Caki2 (cell line): ENCODE measurements around the gene GTF3C2. TPM values are rescaled to one million over a fixed set of nuclear protein-coding genes. Genes with fewer than 3 reads are reported as not detected.

ENCODE experiments used
- DNase-seq: peaks from one replicate; pipeline ENCODE4 v3.0.0-alpha.2; 2015; ENCODE audit warnings: low read depth
- in situ Hi-C: cut with HindIII; loops from 2 replicates; pipeline ENCODE4 v1.10.0; 2016; ENCODE audit warnings: low sequenced_read_pairs, low pct_unique_long_range_greater_than_20kb, mixed read lengths
- total RNA-seq: library from RNA; depleted of rRNA; stranded (reverse); fragments of >200 nt; shearing (Covaris generic); gene quantifications from 2 replicates; pipeline ENCODE4 v1.2.3, GENCODE V29; 2014; ENCODE audit warnings: low replicate concordance; rRNA removed

Gene GTF3C2
- total RNA-seq, 1 experiment from 2014 or later = 68.2 TPM

- in situ Hi-C loops = no loop called here
- DNase-seq = no peak
Observed at GRCh38 chr2:27278010-27278409, 78.6 kb downstream of the GTF3C2 start.

Other genes starting within 250 kb of the GTF3C2 start
- 7.1 and 10.3 TPM in 2 replicates for gene CGREF1, start 237.6 kb downstream of the GTF3C2 start, total RNA-seq
- gene ABHD1, start 232.9 kb downstream of the GTF3C2 start, total RNA-seq = 0.78 TPM in 1 of 2 replicates, not detected in the other
- 64.5 and 102 TPM in 2 replicates for gene PREB, start 222.1 kb downstream of the GTF3C2 start, total RNA-seq
- gene PRR30, start 217.4 kb downstream of the GTF3C2 start, total RNA-seq = not detected in 2 replicates
- gene TCF23, start 207.8 kb downstream of the GTF3C2 start, total RNA-seq = not detected in 2 replicates
- gene ATRAID, start 144.7 kb downstream of the GTF3C2 start, total RNA-seq = 284 and 308 TPM in 2 replicates
- 15.4 and 15.9 TPM in 2 replicates for gene SLC5A6, start 144.5 kb downstream of the GTF3C2 start, total RNA-seq
- gene CAD, start 139.4 kb downstream of the GTF3C2 start, total RNA-seq = 34.9 and 37.0 TPM in 2 replicates
- not detected in 2 replicates for gene SLC30A3, start 93.7 kb downstream of the GTF3C2 start, total RNA-seq
- not detected in 2 replicates for gene DNAJC5G, start 81.3 kb downstream of the GTF3C2 start, total RNA-seq
- gene TRIM54, start 74.3 kb downstream of the GTF3C2 start, total RNA-seq = not detected in 2 replicates
- gene UCN, start 48.3 kb downstream of the GTF3C2 start, total RNA-seq = 2.2 and 5.3 TPM in 2 replicates
- 76.2 and 94.1 TPM in 2 replicates for gene MPV17, start 33.7 kb downstream of the GTF3C2 start, total RNA-seq
- 23.5 and 43.0 TPM in 2 replicates for gene EIF2B4, start 13.6 kb upstream of the GTF3C2 start, total RNA-seq
- gene SNX17, start 13.9 kb upstream of the GTF3C2 start, total RNA-seq = 307 and 358 TPM in 2 replicates
- gene ZNF513, start 24.0 kb upstream of the GTF3C2 start, total RNA-seq = 12.3 and 19.0 TPM in 2 replicates
- gene PPM1G, start 52.8 kb upstream of the GTF3C2 start, total RNA-seq = 148 and 186 TPM in 2 replicates
- 146 and 150 TPM in 2 replicates for gene NRBP1, start 71.9 kb upstream of the GTF3C2 start, total RNA-seq
- gene KRTCAP3, start 85.6 kb upstream of the GTF3C2 start, total RNA-seq = not detected in 2 replicates
- gene IFT172, start 133.0 kb upstream of the GTF3C2 start, total RNA-seq = 8.6 and 13.9 TPM in 2 replicates
- 9.0 and 11.4 TPM in 2 replicates for gene FNDC4, start 138.4 kb upstream of the GTF3C2 start, total RNA-seq
- 6.0 and 8.9 TPM in 2 replicates for gene GCKR, start 140.1 kb upstream of the GTF3C2 start, total RNA-seq
- gene ZNF512, start 226.3 kb upstream of the GTF3C2 start, total RNA-seq = 37.6 and 69.9 TPM in 2 replicates